C1 segment of cervical spinal cord (tissue), 14 donors: ENCODE data around the gene OOEP.
A peak's percentile ranks its signal among the peaks of the same experiment; 100 is the strongest.

ENCODE experiments used
- DNase-seq, 14 donors: peaks; one replicate each; lab custom pipeline; 2025; lab: John Stamatoyannopoulos, UW

Gene OOEP

DNA sequence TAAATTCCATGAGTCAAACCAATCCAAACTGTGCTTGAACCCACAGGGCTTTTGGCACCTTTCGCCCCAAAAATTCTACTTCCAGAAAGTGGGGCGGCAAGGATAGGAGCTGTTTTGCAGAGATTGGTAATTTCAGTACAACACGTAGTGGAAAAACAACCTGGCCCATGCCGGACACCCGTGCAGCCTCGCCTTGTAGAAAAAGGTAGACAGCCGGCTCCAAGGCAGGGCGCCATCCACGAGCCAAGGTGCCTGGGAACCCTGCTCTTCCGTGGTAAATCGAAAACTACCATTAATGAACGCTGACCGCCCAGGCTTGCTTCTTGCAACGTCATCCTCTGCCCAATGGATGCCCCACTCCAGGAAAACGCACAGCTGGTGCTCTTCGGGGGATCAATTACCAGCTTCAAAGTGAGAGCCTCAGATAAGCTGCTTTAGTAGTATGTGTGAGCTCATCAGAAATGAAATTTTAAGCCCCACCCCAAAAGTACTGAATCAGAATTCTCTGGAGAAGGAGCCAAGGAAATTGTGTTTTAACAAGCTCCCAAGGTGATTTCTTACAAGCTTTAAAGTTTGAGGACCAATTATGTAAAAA, 1.8 kb downstream of the OOEP start:
- peak in 2 of 14 donors; percentile 4 to 73 for DNase-seq

DNA sequence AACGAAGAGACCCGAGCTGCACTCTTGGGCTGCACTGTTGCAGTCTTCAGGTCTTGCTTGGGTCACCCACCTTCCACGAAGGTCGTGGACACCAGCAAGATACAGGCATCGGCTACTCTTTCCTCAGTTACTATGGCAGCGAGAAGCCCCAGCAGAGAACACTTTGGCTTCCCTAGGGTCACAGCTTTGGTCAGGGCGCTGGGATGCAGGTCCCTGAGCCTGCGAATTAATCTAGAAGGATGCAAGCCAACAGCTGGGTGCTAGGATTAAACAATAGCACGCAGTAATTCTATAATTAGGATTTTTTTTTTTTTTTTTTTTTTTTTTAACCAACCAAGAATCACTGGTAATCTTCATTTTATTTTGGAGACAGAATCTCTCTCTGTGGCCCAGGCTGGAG, 5.1 kb downstream of the OOEP start:
- no peak for DNase-seq

DNA sequence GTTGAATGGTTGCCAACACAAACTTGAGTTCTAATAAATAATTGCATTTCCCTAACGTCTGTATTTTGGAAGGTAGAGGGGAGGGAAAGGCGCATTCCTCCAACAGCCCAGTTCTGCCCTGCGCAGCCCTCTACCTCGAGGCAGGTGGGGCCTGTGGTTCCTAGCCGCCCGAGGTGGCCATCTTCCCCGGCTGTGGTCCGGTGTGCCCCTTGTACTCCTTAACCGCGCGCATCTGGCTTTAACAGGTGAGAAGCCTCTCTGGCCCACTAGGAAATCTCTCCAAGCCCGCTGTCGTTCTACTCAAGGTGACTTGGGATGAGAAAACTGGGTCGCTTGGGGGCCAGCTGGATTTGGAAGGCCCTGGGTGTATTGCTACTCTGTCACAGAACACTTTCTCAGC, 5.6 kb downstream of the OOEP start:
- no peak for DNase-seq

DNA sequence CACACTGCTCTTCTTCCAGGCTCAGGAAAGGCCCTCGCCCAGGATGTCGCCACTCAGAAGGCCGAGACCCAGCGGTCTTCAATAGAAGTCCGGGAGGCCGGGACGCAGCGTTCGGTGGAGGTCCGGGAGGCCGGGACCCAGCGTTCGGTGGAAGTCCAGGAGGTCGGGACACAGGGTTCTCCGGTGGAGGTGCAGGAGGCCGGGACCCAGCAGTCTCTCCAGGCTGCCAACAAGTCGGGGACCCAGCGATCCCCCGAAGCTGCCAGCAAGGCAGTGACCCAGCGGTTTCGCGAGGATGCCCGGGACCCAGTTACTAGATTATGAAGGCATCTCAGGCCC, 6.2 kb downstream of the OOEP start:
- DNase-seq, result no peak

DNA sequence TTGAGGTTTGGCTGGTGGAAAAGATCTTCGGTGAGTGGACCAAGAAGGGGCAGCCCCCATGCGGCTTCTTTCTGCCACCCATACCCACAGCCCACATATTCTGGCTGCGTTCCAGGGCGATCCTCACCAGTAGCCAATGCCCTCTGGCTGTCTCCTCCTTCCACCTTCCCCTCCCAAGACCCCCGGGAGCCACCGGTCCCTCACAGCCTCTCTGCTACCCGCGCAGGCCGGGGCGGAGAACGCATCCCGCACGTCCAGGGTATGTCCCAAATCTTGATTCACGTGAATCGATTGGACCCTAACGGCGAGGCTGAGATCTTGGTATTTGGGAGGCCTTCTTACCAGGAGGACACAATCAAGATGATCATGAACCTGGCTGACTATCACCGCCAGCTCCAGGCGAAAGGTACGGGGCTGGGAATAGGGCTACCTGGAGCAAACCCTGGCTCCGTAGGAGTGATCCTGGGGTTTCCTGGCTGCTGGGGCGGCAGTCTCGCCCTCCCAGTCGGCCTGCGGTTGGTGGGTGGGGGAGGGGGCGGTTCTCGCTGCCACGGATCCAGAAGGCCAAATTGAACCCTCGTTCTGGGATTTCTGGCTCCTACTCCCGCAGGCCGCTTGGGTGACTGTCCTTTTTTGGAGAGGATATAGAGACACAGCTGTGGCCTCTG, 6.7 kb downstream of the OOEP start:
- DNase-seq, result no peak

DNA sequence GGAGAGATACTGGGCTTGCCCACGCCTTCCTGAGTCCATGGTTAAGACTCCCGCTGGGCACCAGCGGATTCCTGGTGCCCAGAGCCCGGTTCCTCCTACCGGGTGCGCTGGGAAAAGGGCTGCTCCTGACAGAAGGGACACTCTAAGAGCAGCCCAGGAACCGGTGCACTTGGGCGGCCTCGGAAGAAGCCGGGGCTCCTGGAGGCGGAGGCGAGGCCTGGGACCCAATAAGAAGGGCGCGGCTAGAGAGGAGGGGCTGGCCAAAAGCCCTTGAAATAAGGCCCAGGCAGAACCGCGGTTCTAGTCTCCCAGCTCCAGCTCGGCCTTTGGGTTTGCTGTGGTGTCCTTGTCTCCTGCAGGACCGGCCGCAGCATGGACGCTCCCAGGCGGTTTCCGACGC, 7.3 kb downstream of the OOEP start, which contains the start of gene KHDC3L:
Gene KHDC3L (plus strand): TSS at position 301 of the 400 bp plus-strand sequence. CDS start 72 bp downstream, at position 373.
- no peak for DNase-seq

DNA sequence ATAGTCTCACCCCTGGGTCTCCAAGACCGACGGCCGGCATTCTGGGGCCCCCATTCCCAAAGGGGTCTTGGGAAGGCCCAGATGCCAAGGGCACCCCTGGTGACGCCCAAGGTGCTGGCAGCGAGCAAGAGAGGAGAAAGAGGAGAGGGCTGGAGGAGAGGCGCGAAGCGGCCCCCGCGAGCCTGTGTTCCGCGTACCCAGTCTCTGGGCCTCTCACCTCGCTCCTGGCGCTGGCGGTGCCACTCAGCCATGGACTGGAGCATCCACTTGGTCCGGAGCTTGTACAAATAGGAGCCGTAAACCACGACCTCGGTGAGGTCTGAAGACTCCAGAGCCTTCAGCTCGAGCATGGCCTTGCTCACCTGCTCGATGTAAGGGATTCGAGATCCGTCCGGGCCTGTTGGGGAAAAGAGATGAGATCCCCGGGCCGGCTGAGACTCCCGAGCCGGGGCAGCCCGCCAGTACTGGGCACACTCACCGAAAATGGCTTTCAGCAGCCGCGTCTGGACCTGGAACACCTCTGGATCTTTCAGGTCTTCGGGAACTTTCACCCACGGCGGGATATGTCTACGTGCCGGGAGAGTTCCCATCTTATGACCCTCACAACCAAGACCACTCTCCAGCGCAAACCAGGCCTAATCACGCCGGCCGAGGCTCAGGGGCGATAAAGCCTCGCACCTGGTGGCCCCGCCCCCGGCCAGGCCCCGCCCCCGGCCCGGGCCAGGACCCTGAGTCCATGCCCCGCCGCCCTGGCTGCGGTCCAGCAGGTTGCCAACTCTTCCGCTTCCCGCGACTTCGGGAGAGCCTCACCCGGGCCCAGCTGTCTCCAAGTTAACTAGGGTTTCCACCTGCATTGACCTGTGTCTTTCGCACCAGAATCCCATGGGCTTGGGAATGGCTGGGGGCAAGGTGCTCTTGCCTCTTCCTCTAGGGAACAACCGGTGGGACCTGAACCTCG, 15.8 kb downstream of the OOEP start, which contains the start of gene DPPA5:
Gene DPPA5 (minus strand): TSS at position 641 of the 958 bp plus-strand sequence. CDS start 51 bp downstream, at position 590.
- no peak for DNase-seq

DNA sequence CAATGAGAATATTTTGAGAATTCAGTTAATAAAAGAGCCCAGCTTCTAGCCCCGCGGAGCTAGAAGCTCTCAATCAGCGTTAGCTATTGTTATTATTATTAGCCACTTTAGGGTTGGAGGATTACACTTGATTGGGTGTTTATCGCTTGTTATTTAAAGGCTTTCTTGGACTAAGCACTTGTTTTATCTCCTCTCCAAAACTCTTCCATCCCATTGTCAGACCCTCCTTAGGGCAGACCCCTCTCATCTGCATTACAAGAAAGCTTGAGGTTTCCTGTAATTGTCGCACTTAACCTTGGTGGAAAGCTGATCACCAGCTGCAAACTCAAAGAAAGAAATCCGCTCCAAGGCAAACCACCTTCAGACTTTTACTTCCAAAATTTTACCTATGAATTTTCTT, 20.4 kb downstream of the OOEP start:
- no peak for DNase-seq

DNA sequence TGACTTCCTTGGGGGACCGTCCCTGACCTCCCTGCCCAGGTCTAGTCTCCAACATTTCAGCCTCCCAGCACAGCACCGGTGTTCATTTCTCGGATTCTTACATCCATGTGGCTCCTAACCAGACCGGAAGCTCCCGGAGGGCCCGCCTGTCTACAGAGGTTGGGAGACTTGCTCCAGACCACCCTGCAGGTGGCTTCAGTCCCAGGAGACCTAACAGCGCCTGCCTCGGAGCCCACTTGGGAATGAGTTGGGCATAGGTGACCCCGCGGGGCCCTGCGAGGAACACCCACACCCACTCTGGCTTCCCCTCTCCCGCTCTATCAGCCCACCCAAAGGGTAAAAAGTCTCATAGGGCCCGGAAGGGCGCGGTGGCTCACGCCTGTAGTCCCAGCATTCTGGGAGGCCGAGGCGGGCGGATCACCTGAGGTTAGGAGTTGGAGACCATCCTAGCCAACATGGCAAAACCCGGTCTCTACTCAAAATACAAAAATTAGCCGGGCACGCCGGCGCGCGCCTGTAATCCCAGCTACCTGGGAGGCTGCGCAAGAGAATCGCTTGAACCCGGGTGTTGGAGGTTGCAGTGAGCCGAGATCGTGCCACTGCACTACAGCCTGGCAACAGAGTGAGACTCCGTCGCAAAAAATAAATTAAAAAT, 21.0 kb downstream of the OOEP start:
- no peak for DNase-seq

DNA sequence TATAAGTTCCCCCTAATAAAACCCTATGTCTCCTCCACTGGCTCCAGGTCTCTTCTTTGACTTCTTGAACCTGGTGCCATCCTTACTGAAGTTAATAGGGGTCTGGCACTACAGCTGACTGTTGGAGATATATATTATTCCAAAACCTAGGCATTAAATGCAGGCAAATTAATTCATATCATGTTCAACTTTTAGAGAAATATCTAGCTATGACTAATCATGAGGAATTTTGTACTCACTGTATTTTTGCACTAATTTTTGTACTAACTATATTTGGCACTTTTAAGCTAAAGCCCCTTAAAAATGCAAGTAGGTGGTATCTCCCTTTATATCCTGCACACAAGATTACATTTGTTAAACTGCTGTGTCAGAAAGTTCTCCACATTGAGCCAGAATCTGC, 26.5 kb downstream of the OOEP start:
- no peak for DNase-seq

DNA sequence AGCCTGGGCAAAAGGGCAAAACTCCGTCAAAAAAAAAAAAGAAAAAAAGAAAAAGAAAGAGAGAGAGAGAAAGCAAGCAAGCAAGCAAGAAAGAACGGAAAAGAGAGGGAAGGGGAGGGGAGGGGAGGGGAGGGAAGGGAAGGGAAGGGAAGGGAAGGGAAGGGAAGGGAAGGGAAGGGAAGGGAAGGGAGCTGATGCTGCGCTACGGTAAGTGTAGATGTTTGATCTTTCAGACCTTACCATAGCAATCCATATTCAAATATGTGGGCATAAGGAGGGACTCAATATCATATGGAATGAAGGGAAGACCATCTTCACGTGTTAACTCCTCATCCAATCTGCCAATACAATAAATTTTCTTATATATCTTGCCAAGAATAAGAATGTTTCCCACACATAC, 27.5 kb downstream of the OOEP start:
- DNase-seq, result no peak

DNA sequence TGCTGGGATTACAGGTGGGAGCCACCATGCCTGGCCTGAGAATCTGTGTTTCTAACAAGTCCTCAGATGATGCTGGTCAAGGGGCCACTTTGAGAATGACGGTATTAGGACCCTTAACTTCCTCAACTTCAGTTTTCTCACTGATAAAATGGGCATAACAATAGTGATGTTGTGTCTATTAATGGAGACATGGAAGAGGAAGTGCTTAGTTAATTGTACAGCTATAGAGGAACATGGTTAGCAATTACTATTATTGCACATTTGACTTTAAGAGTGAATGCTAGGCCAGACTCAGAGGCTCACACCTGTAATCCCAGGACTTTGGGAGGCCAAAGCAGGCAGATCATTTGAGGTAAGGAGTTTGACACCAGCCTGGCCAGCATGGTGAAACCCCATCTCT, 28.4 kb downstream of the OOEP start:
- no peak for DNase-seq

DNA sequence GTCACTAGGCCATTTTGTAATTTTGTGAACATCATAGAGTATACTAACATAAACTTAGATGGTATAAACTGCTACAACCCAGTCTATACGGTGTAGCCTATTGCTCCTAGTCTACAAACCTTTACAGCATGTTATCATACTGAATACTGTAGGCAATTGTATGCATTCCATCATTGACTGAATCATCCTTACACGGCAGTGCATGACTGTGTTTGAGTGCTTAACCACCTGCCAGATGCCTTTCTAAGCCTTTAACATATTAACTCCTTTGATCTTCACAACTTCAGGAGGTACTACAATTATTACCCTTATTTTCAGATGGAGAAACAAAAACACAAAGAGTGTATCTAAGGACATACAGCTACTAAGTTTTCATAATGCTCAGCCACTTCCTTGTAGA, 29.6 kb downstream of the OOEP start:
- DNase-seq, result no peak

DNA sequence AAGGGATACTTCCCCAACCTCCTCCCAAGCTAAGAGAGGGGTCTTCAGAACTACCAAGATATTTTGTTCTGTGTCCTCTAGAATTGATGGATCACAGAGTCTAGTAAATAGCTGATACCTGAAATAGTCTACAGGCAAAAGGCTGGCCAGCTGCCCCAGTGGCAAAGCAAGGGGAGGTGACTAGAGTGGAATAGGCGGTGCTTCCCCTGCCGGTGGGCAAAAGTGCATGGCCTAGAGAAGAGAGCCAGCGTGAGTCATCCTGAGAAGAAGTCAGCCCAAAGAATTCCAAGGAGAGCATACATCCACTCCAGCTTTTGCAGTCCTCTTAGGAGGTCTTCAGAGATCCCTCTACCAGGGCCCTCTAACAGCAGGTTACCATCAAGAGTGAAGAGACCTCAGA, 30.4 kb downstream of the OOEP start:
- DNase-seq, result no peak

DNA sequence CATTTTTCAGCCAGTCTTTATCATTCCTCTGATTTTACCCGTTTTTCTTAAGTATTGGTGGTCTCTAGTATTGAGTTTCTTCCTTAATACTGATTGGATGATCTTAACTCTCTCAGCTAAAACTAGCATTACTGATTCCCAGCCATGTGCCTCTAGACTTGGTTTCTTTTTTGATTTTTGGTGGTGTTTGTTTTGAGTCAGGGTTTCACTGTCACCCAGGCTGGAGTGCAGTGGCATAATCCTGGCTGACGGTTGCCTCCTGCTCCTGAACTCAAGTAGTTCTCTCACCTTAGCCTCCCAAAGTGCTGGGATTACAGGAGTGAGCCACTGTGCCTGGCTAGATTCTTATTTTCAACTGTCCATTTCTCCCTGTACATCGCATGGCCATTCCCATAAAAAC, 40.5 kb downstream of the OOEP start:
- no peak for DNase-seq

DNA sequence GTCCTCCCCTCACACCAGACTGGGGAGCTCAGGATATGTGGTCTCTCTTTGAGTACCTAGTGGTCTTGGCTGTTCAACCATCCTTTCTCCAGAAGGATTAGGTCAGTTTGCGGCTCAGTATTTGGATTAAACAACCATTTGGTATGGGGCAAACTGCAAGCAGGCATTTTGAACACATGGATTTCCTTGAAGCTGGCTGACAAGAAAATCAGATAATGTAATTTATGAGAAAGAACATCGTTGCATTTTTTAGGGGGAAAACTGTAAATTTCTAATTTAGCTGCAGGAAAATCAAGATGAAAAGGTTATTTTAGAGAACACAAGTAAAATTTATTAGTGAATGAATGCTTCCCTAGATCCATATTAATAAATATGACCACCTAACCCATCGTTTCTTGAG, 40.9 kb downstream of the OOEP start:
- no peak for DNase-seq

DNA sequence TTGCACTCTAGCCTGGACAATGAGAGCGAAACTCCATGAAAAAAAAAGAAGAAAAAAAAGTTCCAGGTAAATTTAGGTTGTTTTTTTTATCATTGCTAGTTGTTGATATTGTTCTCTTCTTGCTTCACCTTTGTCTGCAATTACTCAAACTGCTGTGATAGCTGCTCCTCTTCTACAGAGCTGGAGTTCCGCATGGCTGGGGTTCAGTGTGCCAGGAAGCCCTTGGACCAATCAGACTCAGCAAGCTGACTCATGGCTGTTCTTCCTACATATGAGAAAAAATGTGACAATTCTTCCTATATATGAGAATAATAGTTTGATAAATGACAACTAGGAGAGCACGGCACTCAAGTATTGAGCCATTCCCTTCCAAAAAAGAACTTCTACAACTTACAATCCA, 44.0 kb downstream of the OOEP start:
- DNase-seq, result no peak

DNA sequence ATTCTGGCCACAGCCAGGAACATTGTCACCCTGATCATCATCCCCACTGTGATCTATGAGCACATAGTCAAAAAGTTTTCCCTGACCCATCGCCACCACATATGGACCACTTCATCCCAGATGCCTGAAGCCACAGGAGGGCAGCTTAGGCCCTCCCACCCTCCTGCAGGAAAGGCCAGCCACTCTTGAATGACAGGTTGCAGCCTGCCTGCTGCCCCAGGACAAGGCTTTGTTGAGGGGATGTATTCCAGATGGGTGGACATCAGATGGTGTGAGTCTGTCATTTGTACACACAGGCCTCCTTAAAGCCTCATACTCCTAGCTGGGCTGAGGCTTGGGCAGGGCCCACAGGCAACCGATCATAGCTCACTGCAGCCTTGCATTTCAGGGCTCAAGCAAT, 46.4 kb downstream of the OOEP start:
- DNase-seq, result no peak
